ENCODE results near the gene C2orf74. TPM values are rescaled to one million over a fixed set of nuclear protein-coding genes. Genes with fewer than 3 reads are reported as not detected.

C2orf74 gene
- total RNA-seq, 4 donors from 2014 or later, result 8.4 to 28.6 (median 21.2) TPM

DNA sequence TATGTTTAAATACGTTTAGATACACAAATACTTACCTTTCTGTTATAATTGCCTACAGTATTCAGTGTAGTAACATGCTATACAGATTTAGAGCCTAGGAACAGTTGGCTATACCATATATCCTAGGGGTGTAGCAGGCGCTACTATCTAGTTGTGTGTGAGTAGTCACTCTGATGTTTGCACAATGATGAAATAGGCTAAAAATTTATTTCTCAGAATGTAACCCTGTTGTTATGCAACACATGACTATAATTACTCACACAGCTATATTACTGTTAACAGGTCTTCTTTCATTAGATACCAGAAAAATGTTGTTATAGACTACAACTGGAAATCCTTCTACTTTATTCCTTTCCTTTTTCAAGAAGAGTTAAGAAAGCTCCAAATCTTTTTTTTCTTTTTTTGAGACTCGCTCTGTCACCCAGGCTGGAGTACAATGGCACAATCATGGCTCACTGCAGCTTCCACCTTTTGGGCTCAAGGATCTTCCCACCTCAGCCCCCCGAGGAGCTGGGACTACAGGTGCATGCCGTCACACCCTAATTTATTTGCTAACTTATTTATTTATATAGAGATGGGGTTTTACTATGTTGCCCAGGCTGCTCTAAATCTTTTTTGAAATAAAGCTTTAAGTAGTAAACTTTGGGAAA, 48.5 kb downstream of the C2orf74 start:
- H3K4me3 ChIP-seq, result no peak overlapping the region
- no peaks in the 10 kb centered on the region for H3K9me3 ChIP-seq
- no peak for DNase-seq (ENCODE audit: low spot score in 2 of 2)
- no peaks in the 10 kb centered on the region for H3K4me1 ChIP-seq
- TF ChIP-seq POLR2A (IDR thresholded peaks at IDR 0.05), result no peak
- TF ChIP-seq, protein P1, sequence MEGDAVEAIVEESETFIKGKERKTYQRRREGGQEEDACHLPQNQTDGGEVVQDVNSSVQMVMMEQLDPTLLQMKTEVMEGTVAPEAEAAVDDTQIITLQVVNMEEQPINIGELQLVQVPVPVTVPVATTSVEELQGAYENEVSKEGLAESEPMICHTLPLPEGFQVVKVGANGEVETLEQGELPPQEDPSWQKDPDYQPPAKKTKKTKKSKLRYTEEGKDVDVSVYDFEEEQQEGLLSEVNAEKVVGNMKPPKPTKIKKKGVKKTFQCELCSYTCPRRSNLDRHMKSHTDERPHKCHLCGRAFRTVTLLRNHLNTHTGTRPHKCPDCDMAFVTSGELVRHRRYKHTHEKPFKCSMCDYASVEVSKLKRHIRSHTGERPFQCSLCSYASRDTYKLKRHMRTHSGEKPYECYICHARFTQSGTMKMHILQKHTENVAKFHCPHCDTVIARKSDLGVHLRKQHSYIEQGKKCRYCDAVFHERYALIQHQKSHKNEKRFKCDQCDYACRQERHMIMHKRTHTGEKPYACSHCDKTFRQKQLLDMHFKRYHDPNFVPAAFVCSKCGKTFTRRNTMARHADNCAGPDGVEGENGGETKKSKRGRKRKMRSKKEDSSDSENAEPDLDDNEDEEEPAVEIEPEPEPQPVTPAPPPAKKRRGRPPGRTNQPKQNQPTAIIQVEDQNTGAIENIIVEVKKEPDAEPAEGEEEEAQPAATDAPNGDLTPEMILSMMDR (IDR thresholded peaks at IDR 0.05), result no peak
- WGBS, 2 donors, result 92 to 94% methylated on average over 5 of the region's 5 CpGs
- no peaks in the 10 kb centered on the region for H3K27me3 ChIP-seq
- peaks cover 0 to 55% (median 10%) of the 10 kb centered on the region in 3 donors for H3K36me3 ChIP-seq
- H3K27ac ChIP-seq, result no peak overlapping the region

DNA sequence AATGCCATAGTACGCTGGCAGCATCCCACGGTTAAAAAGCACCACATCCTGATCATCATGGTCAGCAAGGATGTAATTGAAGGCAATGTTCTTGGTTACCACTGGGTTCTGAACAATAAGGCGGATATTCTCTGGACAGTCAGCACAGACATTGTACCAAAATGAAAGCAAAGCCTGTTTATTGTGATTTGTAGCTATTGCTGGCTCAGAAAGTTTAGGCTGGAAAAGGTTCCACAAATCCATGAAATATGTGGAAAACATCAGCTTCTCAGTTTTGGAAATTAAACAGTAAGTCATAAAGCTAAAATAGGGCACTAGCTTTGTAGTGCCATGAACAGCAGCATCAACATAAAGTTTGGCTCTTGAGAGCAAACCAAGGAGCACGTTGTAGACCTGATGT, 52.2 kb downstream of the C2orf74 start:
- Histone ChIP-seq H3K4me3 (no peak overlapping the region), H3K27me3 (no peaks in the 10 kb centered on the region), H3K4me1 (no peaks in the 10 kb centered on the region), H3K36me3 (peaks cover 0 to 46% (median 7%) of the 10 kb centered on the region in 3 donors), H3K27ac (no peak overlapping the region), H3K9me3 (no peaks in the 10 kb centered on the region)
- no peak for DNase-seq (ENCODE audit: low spot score in 2 of 2)
- TF ChIP-seq, protein P1 (IDR thresholded peaks at IDR 0.05), result no peak
- TF ChIP-seq POLR2A (IDR thresholded peaks at IDR 0.05) (no peak), EP300 (IDR thresholded peaks at IDR 0.05) (no peak)
- 84 to 87% methylated on average over 4 of the region's 4 CpGs for WGBS, 2 donors

Other genes with a start within 250 kb of the C2orf74 start
- gene PEX13, start 144.5 kb upstream of the C2orf74 start, total RNA-seq, result 10 to 100 TPM; 14.7 to 22.2 (median 19.3) TPM
- 10 to 100 TPM in 1 of 4 donors, 1 to 10 TPM in 3; 3.0 to 14.2 (median 6.2) TPM for gene PUS10, start 143.9 kb upstream of the C2orf74 start, total RNA-seq
- gene SANBR, start 96.3 kb upstream of the C2orf74 start, total RNA-seq, result 10 to 100 TPM in 3 of 4 donors, 1 to 10 TPM in 1; 5.3 to 18.2 (median 14.5) TPM